ENCODE data around the gene IGFL4.

The IGFL4 gene

DNA sequence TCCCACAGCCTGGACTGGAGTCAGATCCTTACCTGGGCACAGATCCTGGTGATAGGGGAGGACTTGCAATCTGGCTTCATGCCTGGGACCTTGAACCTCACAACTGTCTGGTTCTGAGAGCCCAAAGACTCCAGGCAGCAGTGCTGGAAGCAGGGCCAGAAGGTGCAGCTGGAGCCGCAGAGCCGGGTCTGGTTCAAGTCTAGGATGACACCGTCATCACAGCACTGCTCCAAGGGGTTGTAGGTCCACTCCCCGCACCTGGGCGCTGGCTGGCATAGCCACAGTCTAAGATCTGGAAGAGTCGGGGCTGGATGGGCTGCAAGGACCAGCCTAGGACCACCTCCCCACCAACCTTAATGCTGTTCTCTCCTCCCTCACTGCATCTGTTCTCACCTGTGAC lies 677 bp downstream of the IGFL4 start:
- H3K27ac ChIP-seq (ENCODE audit: poor library complexity, severe bottlenecking) = no peak overlapping the region
- no peak overlapping the region for H3K4me3 ChIP-seq (ENCODE audit: severe bottlenecking)
- peaks cover 25% of the 10 kb centered on the region for H3K27me3 ChIP-seq (ENCODE audit: insufficient read depth, poor library complexity, severe bottlenecking)
- H3K36me3 ChIP-seq (ENCODE audit: low read depth) = no peaks in the 10 kb centered on the region
- no peak for DNase-seq (ENCODE audit: low spot score)
- ATAC-seq (ENCODE audit: low read depth) = no peak
- H3K9me3 ChIP-seq (ENCODE audit: severe bottlenecking) = no peaks in the 10 kb centered on the region
- no peak for TF ChIP-seq CTCF (IDR thresholded peaks at IDR 0.05; ENCODE audit: poor library complexity, severe bottlenecking)
- no peaks in the 10 kb centered on the region for H3K4me1 ChIP-seq (ENCODE audit: insufficient read depth, poor library complexity, severe bottlenecking)

GRCh38 chr19:46036744-46037128 lies 4.1 kb downstream of the IGFL4 start:
- DNase-seq (ENCODE audit: low spot score) (no peak), ATAC-seq (ENCODE audit: low read depth) (peak; percentile 25; the same call in 1 of the 3 replicates)
- no peaks in the 10 kb centered on the region for H3K36me3 ChIP-seq (ENCODE audit: low read depth)
- no peaks in the 10 kb centered on the region for H3K4me1 ChIP-seq (ENCODE audit: insufficient read depth, poor library complexity, severe bottlenecking)
- no peak overlapping the region for H3K27ac ChIP-seq (ENCODE audit: poor library complexity, severe bottlenecking)
- H3K27me3 ChIP-seq (ENCODE audit: insufficient read depth, poor library complexity, severe bottlenecking) = peaks cover 11% of the 10 kb centered on the region
- no peaks in the 10 kb centered on the region for H3K9me3 ChIP-seq (ENCODE audit: severe bottlenecking)
- no peak for TF ChIP-seq CTCF (IDR thresholded peaks at IDR 0.05; ENCODE audit: poor library complexity, severe bottlenecking)
- no peak overlapping the region for H3K4me3 ChIP-seq (ENCODE audit: severe bottlenecking)

- no peak for DNase-seq (ENCODE audit: low spot score)
- H3K27me3 ChIP-seq (ENCODE audit: insufficient read depth, poor library complexity, severe bottlenecking) = peaks cover 6% of the 10 kb centered on the region
- H3K9me3 ChIP-seq (ENCODE audit: severe bottlenecking) = no peaks in the 10 kb centered on the region
- no peak for ATAC-seq (ENCODE audit: low read depth)
- no peak overlapping the region for H3K27ac ChIP-seq (ENCODE audit: poor library complexity, severe bottlenecking)
- no peak for TF ChIP-seq CTCF (IDR thresholded peaks at IDR 0.05; ENCODE audit: poor library complexity, severe bottlenecking)
- no peak overlapping the region for H3K4me3 ChIP-seq (ENCODE audit: severe bottlenecking)
- no peaks in the 10 kb centered on the region for H3K4me1 ChIP-seq (ENCODE audit: insufficient read depth, poor library complexity, severe bottlenecking)
- no peaks in the 10 kb centered on the region for H3K36me3 ChIP-seq (ENCODE audit: low read depth)
These were observed 4.6 kb downstream of the IGFL4 start for GRCh38 chr19:46035986-46036743.

- no peak for TF ChIP-seq CTCF (IDR thresholded peaks at IDR 0.05; ENCODE audit: poor library complexity, severe bottlenecking)
- Histone ChIP-seq H3K9me3 (ENCODE audit: severe bottlenecking) (no peaks in the 10 kb centered on the region), H3K4me1 (ENCODE audit: insufficient read depth, poor library complexity, severe bottlenecking) (no peaks in the 10 kb centered on the region), H3K36me3 (ENCODE audit: low read depth) (no peaks in the 10 kb centered on the region), H3K4me3 (ENCODE audit: severe bottlenecking) (no peak overlapping the region), H3K27me3 (ENCODE audit: insufficient read depth, poor library complexity, severe bottlenecking) (peaks cover 6% of the 10 kb centered on the region), H3K27ac (ENCODE audit: poor library complexity, severe bottlenecking) (no peak overlapping the region)
- ATAC-seq (ENCODE audit: low read depth) = no peak
- no peak for DNase-seq (ENCODE audit: low spot score)
These were observed 5.3 kb downstream of the IGFL4 start for GRCh38 chr19:46035546-46035945.

- H3K27ac ChIP-seq (ENCODE audit: poor library complexity, severe bottlenecking) = no peak overlapping the region
- DNase-seq (ENCODE audit: low spot score) (no peak), ATAC-seq (ENCODE audit: low read depth) (no peak)
- H3K4me3 ChIP-seq (ENCODE audit: severe bottlenecking) = no peak overlapping the region
- TF ChIP-seq CTCF (IDR thresholded peaks at IDR 0.05; ENCODE audit: poor library complexity, severe bottlenecking) = no peak
- H3K27me3 ChIP-seq (ENCODE audit: insufficient read depth, poor library complexity, severe bottlenecking) = no peaks in the 10 kb centered on the region
- no peaks in the 10 kb centered on the region for H3K9me3 ChIP-seq (ENCODE audit: severe bottlenecking)
- H3K4me1 ChIP-seq (ENCODE audit: insufficient read depth, poor library complexity, severe bottlenecking) = no peaks in the 10 kb centered on the region
- no peaks in the 10 kb centered on the region for H3K36me3 ChIP-seq (ENCODE audit: low read depth)
These were observed 7.4 kb downstream of the IGFL4 start for GRCh38 chr19:46033401-46033800.

All from RWPE2 (cell line).